Heart left ventricle (tissue), 13 donors: Measurements from ENCODE around the gene TLK1.

ENCODE experiments used
- POLR2A ChIP-seq, 2 donors: fragments of 450-650 bp; IDR thresholded peaks; one replicate each; pipeline ENCODE4 v1.6.1; 2017; ENCODE audit warnings: antibody characterized with exemption in 2 of 2, mild to moderate bottlenecking in 2 of 2, moderate library complexity in 2 of 2
- TF ChIP-seq, protein P1 (sequence below), 12 donors: fragments of 200-600 bp; sonication (generic) in 4 of 12; IDR thresholded peaks; one replicate each; pipeline versions ENCODE4 v1.5.0 to v1.8.0; 2018 to 2022; ENCODE audit warnings: antibody characterized with exemption in 12 of 12, mild to moderate bottlenecking in 5 of 12
- donor health status: ischemic (EF 13 %, LVEDD 7.1; RV severe dilation, severe dysfunction).
- donor health status: DM: no; HTN: yes; CAD: no.
- donor health status: DM: no; HTN: no; CAD: no.
- donor health status: ischemic (EF 25% LVEDD 6.9; RV normal size, moderate dysfunction).
- donor health status: ischemic (EF 25% LVEDD 5.7; RV mildly dilated, moderate dysfunction).
- donor health status: ischemic (EF 35%, LVEDD 5.7; RV mildly dilated, moderate dysfunction).
- donor health status: nonischemic (EF 11% LVEDD 7.7; RV severe dilation, severe dysfunction).
- donor health status: DM: yes; HTN: yes; CAD: no.
- donor health status: PGD.
- donor health status: ischemic (EF 29% LVEDD 5.4; RV normal size, mild dysfunction).
- donor health status: nonischemic (EF 23%, LVEDD 6.1; RV moderate dilation, normal function).

DNA sequence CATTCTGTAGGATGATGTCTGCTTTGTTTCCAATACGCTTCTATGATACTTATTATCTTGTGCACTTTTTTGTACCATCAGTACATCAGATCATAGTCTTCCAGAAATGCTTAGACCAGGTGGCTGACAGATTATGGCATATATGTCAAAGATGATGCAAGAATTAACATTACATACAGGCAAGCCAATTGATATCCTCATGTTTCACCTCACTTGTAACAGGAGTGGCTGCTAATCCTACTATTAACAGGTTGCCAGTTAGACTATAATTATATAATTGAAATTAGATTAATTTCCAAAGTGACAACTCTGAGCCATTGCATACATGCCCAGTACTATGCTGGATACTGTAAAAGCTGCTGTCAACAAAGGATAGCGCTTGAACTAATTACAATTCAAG is 77.2 kb downstream of the TLK1 start:
- no peak for TF ChIP-seq POLR2A (IDR thresholded peaks at IDR 0.05)
- TF ChIP-seq, protein P1, sequence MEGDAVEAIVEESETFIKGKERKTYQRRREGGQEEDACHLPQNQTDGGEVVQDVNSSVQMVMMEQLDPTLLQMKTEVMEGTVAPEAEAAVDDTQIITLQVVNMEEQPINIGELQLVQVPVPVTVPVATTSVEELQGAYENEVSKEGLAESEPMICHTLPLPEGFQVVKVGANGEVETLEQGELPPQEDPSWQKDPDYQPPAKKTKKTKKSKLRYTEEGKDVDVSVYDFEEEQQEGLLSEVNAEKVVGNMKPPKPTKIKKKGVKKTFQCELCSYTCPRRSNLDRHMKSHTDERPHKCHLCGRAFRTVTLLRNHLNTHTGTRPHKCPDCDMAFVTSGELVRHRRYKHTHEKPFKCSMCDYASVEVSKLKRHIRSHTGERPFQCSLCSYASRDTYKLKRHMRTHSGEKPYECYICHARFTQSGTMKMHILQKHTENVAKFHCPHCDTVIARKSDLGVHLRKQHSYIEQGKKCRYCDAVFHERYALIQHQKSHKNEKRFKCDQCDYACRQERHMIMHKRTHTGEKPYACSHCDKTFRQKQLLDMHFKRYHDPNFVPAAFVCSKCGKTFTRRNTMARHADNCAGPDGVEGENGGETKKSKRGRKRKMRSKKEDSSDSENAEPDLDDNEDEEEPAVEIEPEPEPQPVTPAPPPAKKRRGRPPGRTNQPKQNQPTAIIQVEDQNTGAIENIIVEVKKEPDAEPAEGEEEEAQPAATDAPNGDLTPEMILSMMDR (IDR thresholded peaks at IDR 0.05), result no peak
